GOT3 (cell line): ENCODE data around the gene TOR1B.

ENCODE experiments used
- DNase-seq: peaks from one replicate; lab custom pipeline; 2025; ENCODE audit warnings: mixed read lengths; lab: John Stamatoyannopoulos, UW

TOR1B gene

DNA sequence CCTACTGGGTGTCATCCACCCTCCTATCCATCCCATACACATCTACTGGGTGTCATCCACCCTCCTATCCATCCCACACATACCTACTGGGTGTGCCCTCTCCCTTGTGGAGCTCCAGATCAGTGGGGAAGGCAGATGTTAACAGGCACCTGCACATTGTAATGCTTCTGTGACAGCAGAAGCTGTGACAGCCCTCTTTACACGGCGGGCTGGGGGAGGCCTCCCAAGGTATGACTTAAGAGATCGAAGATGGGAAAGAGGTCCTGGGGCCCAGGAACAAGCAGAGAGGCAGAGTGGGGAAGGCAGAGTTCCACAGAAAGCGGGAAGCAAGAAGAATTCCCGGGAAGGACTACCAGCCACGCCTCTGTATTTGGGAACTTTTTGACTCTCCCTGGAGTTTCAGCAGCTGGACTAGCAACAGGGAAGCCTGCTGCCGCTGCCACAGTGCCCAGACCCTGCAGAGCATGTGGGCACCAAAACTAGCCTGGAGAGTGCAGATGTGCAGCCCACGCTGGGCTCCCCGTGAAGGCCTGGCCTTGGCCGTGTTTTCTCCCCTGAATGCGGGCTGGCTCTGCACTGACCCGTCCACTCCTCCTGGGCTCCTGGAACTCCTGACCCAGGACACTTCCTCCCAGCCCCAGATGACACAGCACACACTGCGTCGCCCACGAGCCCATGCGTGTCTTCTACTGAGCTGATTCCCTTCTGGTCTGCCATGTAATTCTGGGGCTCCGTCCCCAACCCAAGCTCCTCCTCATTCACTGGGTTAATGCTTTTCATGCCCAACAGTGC, 11.6 kb downstream of the TOR1B start:
- DNase-seq = no peak

DNA sequence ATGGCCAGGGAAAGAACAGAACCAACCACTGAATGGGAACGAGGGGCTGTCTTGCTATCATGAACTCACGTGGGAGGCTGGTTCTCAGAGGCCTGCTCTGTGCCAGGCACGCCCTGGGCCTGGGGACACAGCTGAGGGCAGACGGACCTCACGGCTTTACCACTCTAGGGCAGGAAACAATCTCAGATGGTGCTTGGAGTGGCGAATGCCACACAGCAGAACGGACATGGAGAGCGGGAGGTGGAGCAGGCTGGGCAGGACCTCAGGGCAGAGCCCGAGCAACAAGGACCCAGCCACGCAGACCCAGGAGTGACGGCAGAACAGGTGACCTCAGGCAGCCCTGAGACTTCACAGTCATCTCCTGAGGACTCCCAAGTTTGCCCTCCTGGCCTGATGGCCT, 12.3 kb downstream of the TOR1B start:
- no peak for DNase-seq

- DNase-seq = no peak
These were observed 13.8 kb downstream of the TOR1B start for GRCh38 chr9:129816501-129817435.

GRCh38 chr9:129822898-129823541, 20.0 kb downstream of the TOR1B start:
- DNase-seq = no peak

GRCh38 chr9:129823542-129823934, 20.6 kb downstream of the TOR1B start:
- DNase-seq = no peak

- peak; percentile 43 for DNase-seq
These were observed 21.1 kb downstream of the TOR1B start, which contains the start of gene TOR1A for GRCh38 chr9:129823935-129824601. TSS of gene TOR1A (minus strand) at chr9:129824136. CDS start at chr9:129824085, 51 bp downstream.

DNA sequence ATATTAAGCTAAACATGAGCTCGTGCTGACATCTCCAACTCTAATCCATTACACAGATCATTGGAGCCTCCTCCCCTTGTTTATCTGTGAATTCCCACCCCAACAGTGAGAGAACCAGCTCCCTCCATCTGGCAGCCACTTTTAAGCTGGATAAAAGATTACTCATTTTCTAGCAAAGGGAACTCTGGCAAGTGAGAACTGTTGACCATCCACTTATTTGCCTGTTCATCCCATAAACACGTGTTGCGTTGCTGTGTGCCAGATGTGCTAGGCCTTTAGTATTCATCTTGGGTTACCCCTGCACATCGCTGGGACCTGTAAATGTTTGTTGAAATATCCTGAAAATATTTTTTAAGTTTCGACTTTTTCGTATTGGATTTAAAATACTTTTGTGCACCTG, 23.4 kb downstream of the TOR1B start:
- no peak for DNase-seq

DNA sequence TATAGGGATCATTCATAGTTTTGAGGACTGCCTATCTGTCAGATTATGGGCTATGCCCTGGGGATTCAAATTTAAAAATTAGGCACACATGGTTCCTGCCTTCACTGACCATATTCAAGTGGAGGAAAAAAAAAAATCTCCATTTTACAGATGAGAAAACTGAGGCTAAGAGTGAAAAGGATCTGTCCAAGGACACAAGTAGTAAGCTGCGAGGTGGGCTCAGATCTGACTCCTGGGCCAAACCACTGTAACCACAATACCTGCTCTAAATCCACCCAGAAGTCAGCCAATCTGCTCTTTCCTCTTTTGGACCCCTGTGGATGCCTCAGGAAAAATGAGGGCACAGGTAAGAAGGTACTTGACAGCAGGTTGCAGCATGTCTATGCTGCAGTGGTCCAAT, 23.8 kb downstream of the TOR1B start:
- DNase-seq = no peak

GRCh38 chr9:129828051-129828450, 25.1 kb downstream of the TOR1B start:
- DNase-seq = no peak

DNA sequence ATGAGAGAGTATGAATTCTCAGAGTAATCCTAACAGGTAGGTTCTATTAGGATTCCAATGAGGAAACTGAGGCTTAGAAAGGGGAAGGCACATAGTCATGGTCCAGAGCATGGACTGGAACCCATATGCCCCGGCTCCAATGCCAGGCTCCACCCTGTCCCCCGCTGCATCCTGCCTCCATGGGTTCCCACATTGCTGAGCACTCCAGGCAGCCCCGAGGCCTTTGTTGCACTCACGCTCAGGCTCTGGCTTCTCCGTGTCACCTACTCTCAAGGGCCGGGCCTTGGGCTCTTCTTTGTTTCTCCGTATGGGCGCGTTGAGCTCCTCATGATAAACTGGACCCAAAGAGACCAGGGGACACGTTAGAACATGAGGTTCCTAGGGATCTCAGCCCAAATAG, 26.0 kb downstream of the TOR1B start:
- no peak for DNase-seq

- DNase-seq = no peak
These were observed 30.0 kb downstream of the TOR1B start for GRCh38 chr9:129832982-129833381.

DNA sequence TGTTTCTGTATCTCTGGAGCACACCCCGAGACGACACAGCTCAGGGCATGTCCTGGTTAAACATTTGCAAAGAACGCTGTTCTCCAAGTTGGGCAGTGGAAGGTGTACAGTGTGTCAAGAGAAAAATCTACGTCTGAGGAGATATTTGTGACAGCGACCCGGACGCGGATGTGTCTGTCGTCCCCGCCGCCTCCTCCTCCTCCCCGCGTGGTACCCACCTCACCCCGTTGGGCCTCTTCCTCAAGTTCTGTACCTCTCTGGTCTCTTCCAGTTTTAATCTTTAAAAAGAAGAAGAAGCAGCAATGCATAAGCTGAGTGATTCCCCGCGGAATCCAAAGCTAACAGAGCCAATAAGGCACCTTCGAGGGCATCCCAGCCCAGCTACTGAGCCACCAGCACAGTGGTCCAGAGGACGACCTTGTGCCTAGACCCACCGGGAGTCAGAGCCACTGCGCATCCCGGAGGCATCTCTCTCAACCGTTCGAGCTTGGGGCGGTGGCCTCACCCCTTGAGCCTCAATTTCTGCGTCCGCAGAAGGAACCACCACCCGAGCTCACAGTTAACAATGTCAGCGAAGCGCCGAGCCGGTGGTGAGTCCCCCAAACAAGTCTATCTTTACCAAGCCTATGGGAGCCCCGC, 31.6 kb downstream of the TOR1B start:
- no peak for DNase-seq

DNA sequence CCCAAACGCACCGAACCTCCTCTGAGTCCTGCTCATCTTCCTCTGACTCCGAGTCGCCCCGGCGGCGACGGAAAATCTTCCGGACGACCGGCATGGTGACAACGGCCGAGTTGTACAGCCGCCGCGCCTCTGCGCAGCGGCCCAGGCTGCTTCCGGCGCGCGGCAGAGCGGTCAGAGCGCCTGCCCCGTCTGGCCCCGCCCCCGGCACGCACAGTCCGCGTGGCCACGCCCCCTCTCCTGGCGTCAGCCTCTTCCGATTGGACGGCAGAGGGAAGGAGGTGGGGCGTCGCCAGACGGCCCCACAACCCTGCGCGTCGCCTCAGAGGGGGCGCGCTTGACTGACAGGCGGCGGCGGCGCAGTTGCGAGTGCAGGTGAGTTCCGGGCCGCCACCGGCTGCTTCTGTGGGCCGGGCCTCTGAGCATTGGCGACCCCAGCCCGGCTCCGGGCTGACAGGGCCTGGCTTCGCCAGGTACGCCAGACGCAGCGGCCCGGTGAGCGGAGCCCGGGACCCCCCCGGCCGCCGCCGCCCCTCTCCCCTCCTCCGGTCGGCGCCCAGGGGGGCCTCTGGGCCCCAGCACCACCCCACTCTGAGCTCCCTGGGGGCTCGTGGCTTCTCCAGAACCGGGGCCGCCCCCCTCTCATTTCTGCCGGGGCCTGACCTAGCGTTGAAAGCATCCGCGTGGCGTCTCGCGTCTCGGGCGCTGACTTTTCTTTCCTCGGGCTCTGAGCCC, 32.3 kb downstream of the TOR1B start, which contains the start of the genes C9orf78 and USP20:
C9orf78 (minus strand) TSS at position 148 of the 732 bp plus-strand sequence; CDS start at position 94, 54 bp downstream.
USP20 (plus strand) TSS at position 331 of the 732 bp plus-strand sequence. CDS start 17,098 bp downstream, outside the sequence.
- peak; percentile 63 for DNase-seq

- DNase-seq = no peak
These were observed 32.9 kb downstream of the TOR1B start for GRCh38 chr9:129835860-129836223.

- DNase-seq = no peak
These were observed 33.5 kb downstream of the TOR1B start for GRCh38 chr9:129836311-129837007.

DNA sequence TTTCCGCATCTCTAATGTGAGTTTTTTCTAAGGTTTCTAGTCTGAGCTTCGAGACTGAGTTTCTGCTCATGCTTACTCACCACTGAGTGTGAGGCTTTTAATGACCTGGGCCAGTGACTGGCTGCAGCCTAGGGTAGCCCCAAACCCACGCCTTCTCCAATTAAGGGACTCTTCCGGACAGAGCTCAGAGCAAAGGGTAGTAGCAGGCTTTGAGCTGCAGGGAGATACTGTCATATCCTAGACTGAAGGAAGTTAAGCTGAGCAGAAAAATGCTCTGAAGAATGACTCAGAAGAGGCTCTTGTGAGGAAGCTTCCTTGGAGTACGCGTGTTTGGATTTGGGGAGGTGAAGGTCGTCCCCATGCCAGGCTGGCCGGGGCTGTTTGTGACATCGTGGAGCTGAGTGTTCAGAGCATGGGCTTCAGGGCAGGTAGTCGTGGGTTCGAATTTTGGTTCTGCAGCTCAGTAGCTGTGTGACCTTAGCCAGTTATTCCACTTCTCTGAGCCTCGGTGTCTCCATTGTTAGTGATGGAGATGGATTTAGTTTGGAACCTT, 35.8 kb downstream of the TOR1B start:
- no peak for DNase-seq

DNA sequence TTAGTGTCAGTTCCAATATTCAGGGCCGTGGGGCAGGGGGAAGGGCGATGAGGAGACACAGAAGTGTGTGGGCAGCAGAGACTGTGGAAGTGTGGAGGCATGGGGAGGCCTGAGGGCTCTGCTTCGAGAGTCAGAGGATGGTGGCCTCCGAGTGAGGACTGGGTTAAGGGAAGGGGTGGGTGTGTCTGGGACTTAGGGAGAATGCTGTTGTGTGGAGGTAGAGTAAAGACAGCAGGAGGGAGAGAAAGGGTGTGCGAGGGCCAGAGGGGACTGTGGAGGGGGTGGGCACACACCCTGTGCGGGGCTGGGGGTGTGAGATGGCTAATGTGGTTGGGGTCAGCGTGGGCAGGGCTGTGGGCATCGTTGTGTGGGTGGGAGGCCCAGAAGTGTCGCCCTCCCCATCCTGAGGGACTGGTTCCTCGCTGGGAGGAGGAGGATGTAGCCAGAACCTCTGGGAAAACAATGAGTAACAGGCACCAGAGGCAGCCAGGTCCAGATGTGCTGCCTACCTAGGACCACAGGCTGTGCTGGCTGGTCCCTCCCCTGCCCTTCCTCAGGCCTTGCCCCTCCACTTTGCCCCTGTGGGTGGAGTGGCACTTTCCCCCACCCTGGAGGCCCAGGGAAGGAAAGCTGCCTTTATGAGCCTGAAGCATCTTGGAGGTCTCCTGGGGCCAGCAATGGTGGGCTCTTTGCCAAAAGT, 36.5 kb downstream of the TOR1B start:
- no peak for DNase-seq

DNA sequence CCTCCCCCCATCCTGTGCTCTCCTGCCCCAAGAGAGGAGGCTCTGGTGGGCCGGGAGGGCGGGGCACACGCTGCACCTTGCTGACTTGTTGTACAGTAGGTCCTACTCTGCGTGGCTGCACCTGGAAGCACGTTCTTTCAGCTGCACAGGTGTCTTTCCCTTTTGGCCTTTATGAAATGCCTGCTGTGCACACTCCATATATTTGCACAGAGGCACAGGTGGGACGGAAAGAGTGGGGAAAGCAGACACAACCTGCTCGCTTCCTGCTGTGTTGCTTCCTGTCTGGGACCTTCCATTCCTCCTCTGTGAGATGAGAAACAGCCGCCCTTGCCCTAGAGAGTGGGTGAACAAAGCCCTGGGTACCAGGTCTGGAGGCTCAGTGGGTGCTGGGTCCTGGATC, 37.0 kb downstream of the TOR1B start:
- DNase-seq = no peak

GRCh38 chr9:129841071-129841470, 38.1 kb downstream of the TOR1B start:
- DNase-seq = no peak
